HG03159 (cell line): ENCODE results near the gene SLC24A3.

Experiments
- ATAC-seq: cut with Tn5 transposase; IDR thresholded peaks from one replicate; pipeline ENCODE4 v1.9.1; 2021; ENCODE audit warnings: mild to moderate bottlenecking, moderate library complexity; ENCODE audit not compliant: unreplicated experiment

The SLC24A3 gene

GRCh38 chr20:19492687-19493336 lies 280.4 kb downstream of the SLC24A3 start:
- no peak for ATAC-seq

- ATAC-seq: no peak
Measured at GRCh38 chr20:19493794-19494495, 281.5 kb downstream of the SLC24A3 start.

GRCh38 chr20:19495905-19496703 lies 283.7 kb downstream of the SLC24A3 start:
- no peak for ATAC-seq

GRCh38 chr20:19497064-19497463 lies 284.6 kb downstream of the SLC24A3 start:
- no peak for ATAC-seq

GRCh38 chr20:19498756-19499155 lies 286.3 kb downstream of the SLC24A3 start:
- ATAC-seq: no peak

GRCh38 chr20:19501476-19502115 lies 289.2 kb downstream of the SLC24A3 start:
- ATAC-seq: no peak

GRCh38 chr20:19502169-19502568 lies 289.7 kb downstream of the SLC24A3 start:
- no peak for ATAC-seq

- no peak for ATAC-seq
Measured at GRCh38 chr20:19504251-19504650, 291.8 kb downstream of the SLC24A3 start.

- no peak for ATAC-seq
Measured at GRCh38 chr20:19506021-19506420, 293.6 kb downstream of the SLC24A3 start.

- no peak for ATAC-seq
Measured at GRCh38 chr20:19508449-19508848, 296.0 kb downstream of the SLC24A3 start.

- ATAC-seq: no peak
Measured at GRCh38 chr20:19510611-19511010, 298.2 kb downstream of the SLC24A3 start.

GRCh38 chr20:19511931-19512330 lies 299.5 kb downstream of the SLC24A3 start:
- no peak for ATAC-seq

- ATAC-seq: no peak
Measured at GRCh38 chr20:19512886-19513677, 300.6 kb downstream of the SLC24A3 start.

- no peak for ATAC-seq
Measured at GRCh38 chr20:19515074-19515473, 302.6 kb downstream of the SLC24A3 start.

- ATAC-seq: no peak
Measured at GRCh38 chr20:19519466-19519865, 307.0 kb downstream of the SLC24A3 start.

- ATAC-seq: no peak
Measured at GRCh38 chr20:19520261-19520660, 307.8 kb downstream of the SLC24A3 start.

- no peak for ATAC-seq
Measured at GRCh38 chr20:19522071-19522801, 309.8 kb downstream of the SLC24A3 start.

GRCh38 chr20:19522836-19523590 lies 310.6 kb downstream of the SLC24A3 start:
- no peak for ATAC-seq

- no peak for ATAC-seq
Measured at GRCh38 chr20:19524691-19525090, 312.2 kb downstream of the SLC24A3 start.
